Central memory CD8-positive, alpha-beta T cell (primary cell): ENCODE data around the gene EXOG.

Experiments used
- ATAC-seq: fragments of 150-1000 bp; cut with Tn5 transposase; replicated peaks from 2 replicates; pipeline ENCODE4 v1.10.0; 2022; ENCODE audit warnings: mild to moderate bottlenecking, moderate FRiP score, moderate number of reproducible peaks; ENCODE audit not compliant: poor library complexity, severe bottlenecking; ENCODE audit errors: extremely low read depth
- DNase-seq, 2 donors: peaks; one replicate each; pipeline ENCODE4 v3.0.0; 2021; ENCODE audit warnings: low spot score in 2 of 2
- H3K27ac Mint-ChIP-seq: one replicate; pipeline ENCODE4 v1.8.0; 2022; ENCODE audit warnings: low read depth, mild to moderate bottlenecking, moderate library complexity, mixed read lengths
- H3K27me3 Mint-ChIP-seq: one replicate; pipeline ENCODE4 v1.8.0; 2022; ENCODE audit warnings: mixed read lengths
- H3K36me3 Mint-ChIP-seq: one replicate; pipeline ENCODE4 v1.8.0; 2022; ENCODE audit warnings: mild to moderate bottlenecking, moderate library complexity, mixed read lengths; ENCODE audit not compliant: insufficient read depth
- H3K4me1 Mint-ChIP-seq: one replicate; pipeline ENCODE4 v1.8.0; 2022; ENCODE audit warnings: mixed read lengths
- H3K4me3 Mint-ChIP-seq: one replicate; pipeline ENCODE4 v1.8.0; 2022; ENCODE audit warnings: mild to moderate bottlenecking, moderate library complexity, mixed read lengths
- H3K9me3 Mint-ChIP-seq: one replicate; pipeline ENCODE4 v1.8.0; 2022; ENCODE audit warnings: mixed read lengths

The EXOG gene

GRCh38 chr3:38496131-38496910, at the start of gene EXOG:
Gene EXOG, plus strand, starts transcription at chr3:38496340. Its CDS starts 28 bp downstream, at chr3:38496368.
- H3K9me3 Mint-ChIP-seq, result no peaks in the 10 kb centered on the region
- H3K27ac Mint-ChIP-seq, result peak within 1 kb of the TSS; percentile 82
- DNase-seq (peak; percentile 81 to 93), ATAC-seq (peak; percentile 90)
- H3K36me3 Mint-ChIP-seq, result peaks cover 14% of the 10 kb centered on the region
- H3K4me1 Mint-ChIP-seq, result peaks cover 28% of the 10 kb centered on the region
- H3K4me3 Mint-ChIP-seq, result peak within 1 kb of the TSS; percentile 87
- no peaks in the 10 kb centered on the region for H3K27me3 Mint-ChIP-seq

GRCh38 chr3:38446812-38447211, 49.3 kb upstream of the EXOG start:
- ATAC-seq (no peak), DNase-seq (no peak)
- no peaks in the 10 kb centered on the region for H3K9me3 Mint-ChIP-seq
- peaks cover 4% of the 10 kb centered on the region for H3K36me3 Mint-ChIP-seq
- H3K27me3 Mint-ChIP-seq, result peaks cover 22% of the 10 kb centered on the region
- H3K27ac Mint-ChIP-seq, result no peak overlapping the region
- no peaks in the 10 kb centered on the region for H3K4me1 Mint-ChIP-seq
- no peak overlapping the region for H3K4me3 Mint-ChIP-seq

DNA sequence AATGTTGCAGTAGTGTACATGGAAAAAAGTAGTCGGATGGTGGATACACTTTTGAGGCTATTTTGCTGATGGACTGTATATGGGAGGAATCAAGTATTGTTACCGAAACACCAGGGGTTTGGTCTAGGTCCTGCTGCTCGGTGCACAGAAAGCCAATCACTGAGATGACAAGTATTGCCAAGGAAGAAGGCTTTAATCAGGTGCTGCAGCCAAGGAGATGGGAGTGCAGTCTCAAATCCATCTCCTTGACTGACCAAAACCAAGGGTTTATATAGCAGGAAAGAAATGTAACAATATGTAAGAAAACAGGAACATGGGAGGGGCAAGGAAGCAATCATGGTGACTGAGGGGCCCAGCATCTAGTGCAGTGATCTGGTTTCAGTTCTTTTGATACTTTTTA, 45.3 kb upstream of the EXOG start:
- no peak overlapping the region for H3K4me3 Mint-ChIP-seq
- ATAC-seq (no peak), DNase-seq (no peak)
- no peaks in the 10 kb centered on the region for H3K9me3 Mint-ChIP-seq
- peaks cover 2% of the 10 kb centered on the region for H3K36me3 Mint-ChIP-seq
- H3K27ac Mint-ChIP-seq, result no peak overlapping the region
- peaks cover 31% of the 10 kb centered on the region for H3K27me3 Mint-ChIP-seq
- H3K4me1 Mint-ChIP-seq, result peaks cover 14% of the 10 kb centered on the region

DNA sequence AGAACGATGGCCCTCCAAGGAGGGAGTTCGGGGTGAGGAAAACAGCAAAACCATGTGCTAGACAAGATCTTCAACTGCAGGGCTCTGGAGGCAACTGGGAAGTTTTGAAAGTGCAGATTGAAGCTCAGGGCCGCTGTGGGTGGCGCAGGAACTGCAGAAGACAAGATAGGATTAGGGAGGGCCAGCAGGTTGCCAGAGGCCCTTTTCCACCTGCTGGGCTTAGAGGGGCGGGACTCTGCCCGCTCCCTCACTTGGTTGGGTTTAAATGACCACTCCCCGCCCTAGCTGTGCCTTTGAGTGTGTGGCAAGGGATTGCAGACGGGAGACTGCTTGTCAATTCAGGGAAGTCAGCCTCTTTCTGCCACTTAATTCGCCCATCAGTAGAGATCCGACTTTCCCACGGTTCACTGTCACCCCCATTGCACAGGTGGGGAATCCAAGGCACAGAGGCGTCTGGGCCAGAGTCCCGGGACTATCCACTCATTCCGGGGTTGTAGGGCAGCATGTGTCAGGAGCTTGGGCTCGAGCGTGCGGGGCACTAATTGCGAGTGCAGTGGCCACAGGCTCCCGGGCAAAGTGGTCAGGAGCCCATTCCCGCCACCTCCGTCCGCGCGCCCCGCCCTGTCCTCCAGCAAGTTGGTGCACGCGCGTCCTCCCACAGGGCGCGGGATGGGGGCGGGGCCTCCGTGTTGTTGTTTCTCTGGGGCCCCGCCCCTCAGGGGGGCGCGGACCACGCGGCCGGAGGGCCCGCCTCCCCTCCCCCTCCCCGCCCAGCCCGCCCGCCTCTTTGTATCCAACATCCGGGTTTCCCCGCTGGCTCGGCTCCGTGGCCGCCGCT, 42.8 kb upstream of the EXOG start, which contains the start of gene ACVR2B:
Gene ACVR2B, plus strand, starts transcription at position 816 of the 838 bp plus-strand sequence. CDS start 433 bp downstream, outside the sequence.
- Mint-ChIP-seq H3K9me3 (no peaks in the 10 kb centered on the region), H3K27ac (peak within 1 kb of the TSS; percentile 91), H3K4me1 (peaks cover 14% of the 10 kb centered on the region), H3K36me3 (no peaks in the 10 kb centered on the region), H3K4me3 (peak within 1 kb of the TSS; percentile 94), H3K27me3 (peaks cover 16% of the 10 kb centered on the region)
- ATAC-seq (peak; percentile 25), DNase-seq (no peak)

GRCh38 chr3:38453913-38454177, 42.3 kb upstream of the EXOG start:
- no peaks in the 10 kb centered on the region for H3K36me3 Mint-ChIP-seq
- H3K27me3 Mint-ChIP-seq, result peaks cover 16% of the 10 kb centered on the region
- H3K27ac Mint-ChIP-seq, result no peak overlapping the region
- H3K9me3 Mint-ChIP-seq, result no peaks in the 10 kb centered on the region
- no peak for DNase-seq
- peak; percentile 10 for ATAC-seq
- H3K4me1 Mint-ChIP-seq, result peaks cover 14% of the 10 kb centered on the region
- H3K4me3 Mint-ChIP-seq, result peak overlapping the region; percentile 94

GRCh38 chr3:38454178-38454883, 41.8 kb upstream of the EXOG start:
- DNase-seq (no peak), ATAC-seq (peak; percentile 71)
- peak overlapping the region; percentile 94 for H3K4me3 Mint-ChIP-seq
- no peaks in the 10 kb centered on the region for H3K9me3 Mint-ChIP-seq
- peaks cover 13% of the 10 kb centered on the region for H3K27me3 Mint-ChIP-seq
- H3K27ac Mint-ChIP-seq, result peak overlapping the region; percentile 91
- H3K36me3 Mint-ChIP-seq, result no peaks in the 10 kb centered on the region
- H3K4me1 Mint-ChIP-seq, result peaks cover 14% of the 10 kb centered on the region

- peaks cover 18% of the 10 kb centered on the region for H3K4me1 Mint-ChIP-seq
- H3K27me3 Mint-ChIP-seq, result peaks cover 8% of the 10 kb centered on the region
- H3K9me3 Mint-ChIP-seq, result no peaks in the 10 kb centered on the region
- peak overlapping the region; percentile 94 for H3K4me3 Mint-ChIP-seq
- H3K36me3 Mint-ChIP-seq, result no peaks in the 10 kb centered on the region
- peak overlapping the region; percentile 91 for H3K27ac Mint-ChIP-seq
- ATAC-seq (no peak), DNase-seq (no peak)
These were observed 41.1 kb upstream of the EXOG start for GRCh38 chr3:38454884-38455638.

DNA sequence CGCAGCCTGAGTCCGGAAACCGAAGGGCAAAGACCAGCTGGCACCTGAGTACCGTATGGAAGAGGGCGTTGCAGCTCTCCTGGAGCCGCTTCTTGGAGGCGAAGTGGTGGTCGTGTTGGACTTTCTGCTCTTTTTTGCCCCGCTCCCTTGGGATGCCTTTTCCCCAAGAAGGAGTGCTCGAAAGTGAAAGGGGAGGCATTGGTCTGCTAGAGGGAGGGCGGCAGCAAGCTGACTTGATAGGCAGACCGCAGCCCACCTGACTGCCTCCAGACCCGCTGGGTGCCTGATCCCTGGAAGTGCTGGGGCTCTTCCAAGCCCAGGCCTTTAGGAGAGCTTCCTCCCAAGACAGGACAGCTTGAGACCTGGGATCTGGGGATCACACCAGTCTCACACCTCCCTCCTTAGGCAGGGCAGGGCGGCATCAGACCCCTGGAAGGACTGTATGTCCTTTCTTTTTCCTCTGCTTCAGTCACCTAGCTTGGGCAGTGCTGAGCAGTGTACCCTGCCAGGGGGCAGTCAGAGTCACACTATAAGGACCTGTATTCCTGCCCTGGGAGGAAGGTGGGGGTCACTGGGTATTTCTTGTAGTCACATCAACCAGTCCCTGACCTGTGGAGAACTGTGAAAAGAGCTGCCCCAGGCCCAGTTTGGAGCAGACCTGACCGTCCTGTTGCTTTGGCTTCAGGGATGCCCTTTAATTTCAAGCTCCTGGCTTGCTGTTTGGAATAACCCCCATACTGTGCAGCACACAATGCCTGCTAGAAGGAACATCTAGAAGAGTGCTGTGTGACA, 40.3 kb upstream of the EXOG start:
- H3K4me1 Mint-ChIP-seq, result peaks cover 20% of the 10 kb centered on the region
- H3K9me3 Mint-ChIP-seq, result no peaks in the 10 kb centered on the region
- H3K27me3 Mint-ChIP-seq, result peaks cover 8% of the 10 kb centered on the region
- H3K27ac Mint-ChIP-seq, result no peak overlapping the region
- ATAC-seq, result no peak
- no peaks in the 10 kb centered on the region for H3K36me3 Mint-ChIP-seq
- H3K4me3 Mint-ChIP-seq, result peak overlapping the region; percentile 94
- no peak for DNase-seq

DNA sequence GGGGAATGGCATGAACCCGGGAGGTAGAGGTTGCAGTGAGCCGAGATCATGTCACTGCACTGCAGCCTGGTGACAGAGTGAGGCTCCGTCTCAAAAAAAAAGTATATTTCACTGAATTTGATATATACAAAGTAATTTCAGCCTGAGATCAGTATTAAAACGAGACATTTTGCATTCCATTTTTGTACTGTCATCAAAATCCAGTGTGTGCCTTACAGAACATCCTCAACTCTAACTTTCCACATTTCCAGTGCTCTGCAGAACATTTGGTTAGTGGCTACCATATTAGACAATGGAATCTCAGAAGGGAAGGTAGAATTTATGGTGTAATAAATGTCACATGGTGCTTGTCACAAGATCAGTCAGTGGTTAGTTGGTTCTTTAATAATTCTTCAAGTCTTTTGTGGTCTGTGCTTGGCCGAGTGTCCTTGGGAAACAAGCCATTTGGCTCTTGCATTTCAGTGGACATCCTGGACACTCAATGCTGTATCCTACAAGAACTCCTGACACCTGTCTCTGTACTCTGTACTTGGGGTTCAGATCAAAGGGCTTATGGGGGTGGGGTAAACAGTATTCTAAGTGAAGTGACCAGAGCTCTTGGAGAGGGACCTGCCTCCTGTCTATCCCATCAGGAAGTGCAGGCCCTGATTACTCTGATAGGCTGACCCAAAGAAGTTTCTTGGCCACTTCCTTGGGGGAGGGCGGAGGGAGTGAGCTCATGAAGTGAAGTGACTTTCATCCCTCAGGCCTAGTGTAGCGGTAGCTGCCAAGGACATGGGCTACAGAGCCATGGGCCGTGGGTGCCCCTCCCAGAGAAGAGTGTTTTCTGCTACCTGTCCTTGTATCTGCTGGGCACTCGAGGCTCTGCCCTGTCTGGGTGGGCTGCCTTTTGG, 38.8 kb upstream of the EXOG start:
- no peaks in the 10 kb centered on the region for H3K36me3 Mint-ChIP-seq
- no peak overlapping the region for H3K4me3 Mint-ChIP-seq
- H3K4me1 Mint-ChIP-seq, result peaks cover 20% of the 10 kb centered on the region
- ATAC-seq (no peak), DNase-seq (no peak)
- H3K9me3 Mint-ChIP-seq, result no peaks in the 10 kb centered on the region
- peaks cover 8% of the 10 kb centered on the region for H3K27me3 Mint-ChIP-seq
- H3K27ac Mint-ChIP-seq, result no peak overlapping the region

GRCh38 chr3:38458796-38459498, 37.2 kb upstream of the EXOG start:
- Mint-ChIP-seq H3K4me3 (no peak overlapping the region), H3K27ac (no peak overlapping the region), H3K27me3 (no peaks in the 10 kb centered on the region), H3K36me3 (no peaks in the 10 kb centered on the region), H3K9me3 (no peaks in the 10 kb centered on the region), H3K4me1 (peaks cover 12% of the 10 kb centered on the region)
- ATAC-seq (no peak), DNase-seq (no peak)
